Renal cortex interstitium (tissue), 11 donors: Measurements from ENCODE around the gene CNN1. TPM values are rescaled to one million over a fixed set of nuclear protein-coding genes. Genes with fewer than 3 reads are reported as not detected.
"Not testable (repeated sequence)": the region's sequence is repeated elsewhere in the genome, so short reads cannot be mapped to it uniquely, and the experiment has no call there.

Experiments
- DNase-seq, 11 donors: peaks; one replicate each; pipeline ENCODE4 v3.0.0-alpha.2; 2013; ENCODE audit warnings: low read depth in 9 of 11, low spot score in 4 of 11; ENCODE audit errors: extremely low read depth in 1 of 11
- polyA plus RNA-seq, 3 donors: library from polyadenylated mRNA; unstranded; fragments of 120-200 nt; gene quantifications; one replicate each; pipeline ENCODE4 v1.2.1, GENCODE V29; 2013; ENCODE audit not compliant: insufficient read length in 3 of 3

Gene CNN1
- polyA plus RNA-seq, 3 donors, result 4.3 to 4.5 (median 4.4) TPM

- DNase-seq, result peak in 9 of 11 donors; percentile 17 to 52 (median 33)
These were observed 48.8 kb downstream of the CNN1 start for GRCh38 chr19:11587302-11587974.

DNA sequence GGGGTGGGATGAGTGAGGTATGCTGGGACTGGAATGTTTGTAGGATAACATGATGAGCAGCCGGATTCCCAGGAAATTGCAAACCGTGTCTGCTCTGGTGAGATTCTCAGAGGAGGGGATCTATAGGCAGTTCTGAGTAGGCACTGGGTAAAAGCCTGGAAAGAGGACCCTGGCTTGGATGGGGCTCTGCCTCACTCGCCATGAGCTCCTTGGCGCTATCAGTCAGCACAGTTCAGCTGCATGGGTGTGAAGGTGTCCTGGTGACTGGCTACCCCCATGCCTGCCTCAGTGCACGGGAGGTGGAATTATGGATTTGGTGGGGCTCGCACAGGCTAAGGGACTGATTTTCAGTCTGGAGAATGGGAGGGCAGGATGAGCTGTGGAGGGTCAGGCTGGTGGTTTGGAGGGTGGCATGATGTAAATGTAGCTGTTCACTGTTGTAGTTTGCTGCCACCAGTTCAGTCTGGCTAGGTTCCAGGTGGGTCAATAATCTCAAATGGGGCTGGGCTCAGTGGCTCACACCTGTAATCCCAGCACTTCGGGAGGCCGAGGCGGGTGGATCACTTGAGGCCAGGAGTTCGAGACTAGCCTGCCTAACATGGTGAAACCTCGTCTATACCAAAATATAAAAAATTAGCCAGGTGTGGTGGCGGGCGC lies 49.5 kb downstream of the CNN1 start:
- no peak for DNase-seq

DNA sequence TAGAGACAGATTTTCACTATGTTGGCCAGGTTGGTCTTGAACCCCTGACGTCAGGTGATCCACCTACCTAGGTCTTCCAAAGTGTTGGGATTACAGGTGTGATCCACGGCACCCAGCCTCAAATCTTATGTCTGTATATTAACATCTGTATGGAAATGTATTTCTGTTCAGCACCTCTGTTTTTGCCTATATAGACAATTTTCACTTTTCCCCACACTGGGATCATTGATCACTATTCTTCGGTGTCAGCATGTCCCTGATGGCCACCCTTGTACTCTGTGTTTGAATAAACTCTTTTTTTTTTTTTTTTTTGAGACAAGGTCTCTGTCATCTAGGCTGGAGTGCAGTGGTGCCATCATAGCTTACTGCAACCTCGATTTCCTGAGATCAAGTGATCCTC lies 55.4 kb downstream of the CNN1 start:
- no peak for DNase-seq

DNA sequence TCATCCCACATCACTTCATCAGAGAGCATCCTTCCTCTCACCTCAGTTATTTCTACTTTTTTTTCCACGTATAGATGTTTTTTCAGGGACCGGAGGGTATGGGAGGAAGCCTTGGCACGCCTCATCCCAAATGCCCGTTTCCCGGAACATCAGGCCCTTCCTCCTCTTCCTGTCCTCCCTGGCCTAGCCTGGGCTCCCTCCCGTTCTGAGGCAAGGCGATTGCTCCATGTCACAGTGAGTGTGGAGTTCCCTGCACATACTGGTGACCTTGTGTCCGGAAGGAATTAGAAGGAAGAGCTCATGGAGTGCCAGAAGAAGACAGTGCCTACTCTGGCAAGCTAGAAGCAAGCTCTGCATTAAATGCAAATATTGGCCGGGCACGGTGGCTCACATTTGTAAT lies 57.5 kb downstream of the CNN1 start:
- DNase-seq, result no peak

DNA sequence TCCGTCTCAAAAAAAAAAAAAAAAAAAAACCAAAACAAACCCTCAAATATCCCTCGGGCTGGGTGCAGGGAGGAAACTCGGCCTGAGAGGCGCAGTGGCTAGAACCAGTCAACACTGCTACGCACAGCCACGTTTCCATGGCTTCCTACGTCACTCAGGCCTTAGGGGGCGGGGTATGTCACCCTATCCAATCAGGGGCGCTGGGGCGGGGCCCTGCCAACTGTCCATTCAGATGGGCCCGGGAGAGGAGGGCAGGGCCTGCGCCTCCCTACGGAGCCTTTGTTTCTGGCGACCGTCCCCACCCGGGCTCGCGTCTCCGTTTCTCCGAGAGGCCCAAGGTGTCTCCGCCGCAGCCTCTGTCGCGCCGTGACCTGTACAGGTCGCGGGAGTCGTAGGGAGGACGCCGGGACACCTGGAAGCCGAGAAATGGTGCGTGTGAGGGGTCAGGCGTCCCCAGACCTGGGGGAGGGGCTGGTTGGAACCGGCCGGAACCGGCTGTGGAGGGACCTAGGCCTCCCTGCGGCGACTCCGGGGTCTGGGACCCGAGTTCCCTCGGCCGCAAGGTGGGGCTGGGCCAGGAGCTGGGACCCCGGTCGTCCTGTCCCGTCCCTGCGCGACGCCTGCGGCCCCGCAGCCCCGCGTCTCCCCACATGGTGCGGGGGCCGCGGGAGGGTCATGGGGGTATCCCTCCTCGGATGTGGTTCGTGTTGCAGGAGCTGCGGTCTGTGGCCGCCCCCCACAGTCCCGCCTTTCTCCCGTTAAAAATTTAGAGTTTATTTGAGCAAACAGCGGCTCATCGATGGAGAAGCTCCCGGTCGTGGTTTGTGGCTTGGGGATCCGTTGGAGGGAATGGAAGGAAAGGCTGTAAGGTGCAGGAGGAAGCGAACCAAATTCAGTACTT lies 58.8 kb downstream of the CNN1 start, which contains the start of gene ZNF627:
TSS of gene ZNF627 (plus strand) at position 282 of the 901 bp plus-strand sequence. CDS start at position 427, 145 bp downstream.
- DNase-seq, result peak; percentile 95 to 99 (median 98)

- no peak for DNase-seq
These were observed 59.4 kb downstream of the CNN1 start for GRCh38 chr19:11598103-11598483.

DNA sequence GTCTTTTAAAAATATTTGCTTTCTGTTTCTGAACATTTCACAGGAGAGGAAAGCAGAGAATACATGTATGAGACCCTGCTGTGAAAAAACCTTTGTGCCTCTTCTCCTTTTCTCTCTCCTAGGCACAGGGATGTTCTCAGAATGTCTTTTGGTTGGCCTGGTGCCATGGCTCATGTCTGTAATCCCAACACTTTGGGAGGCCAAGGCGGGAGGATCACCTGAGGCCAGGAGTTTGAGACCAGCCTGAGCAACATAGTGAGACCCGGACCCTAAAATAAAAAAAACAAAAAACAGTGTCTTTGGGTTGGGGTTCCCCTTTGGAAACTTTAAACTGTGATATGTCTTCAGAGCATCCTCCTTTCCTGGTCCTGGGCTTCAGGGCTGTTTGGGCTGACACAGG lies 60.1 kb downstream of the CNN1 start:
- no peak for DNase-seq

GRCh38 chr19:11599704-11600103 lies 61.1 kb downstream of the CNN1 start:
- not testable (repeated sequence) for DNase-seq

Other genes starting within 250 kb of the CNN1 start
- not detected for gene TSPAN16, start 242.7 kb upstream of the CNN1 start, polyA plus RNA-seq
- 10 to 100 TPM; 15.1 to 16.5 (median 16.3) TPM for gene RAB3D, start 199.2 kb upstream of the CNN1 start, polyA plus RNA-seq
- 100 to 1,000 TPM; 128 to 145 (median 134) TPM for gene TMEM205, start 192.6 kb upstream of the CNN1 start, polyA plus RNA-seq
- 10 to 100 TPM; 22.4 to 43.2 (median 28.6) TPM for gene CCDC159, start 192.3 kb upstream of the CNN1 start, polyA plus RNA-seq
- gene PLPPR2, start 183.4 kb upstream of the CNN1 start, polyA plus RNA-seq, result 10 to 100 TPM; 10.1 to 16.8 (median 15.0) TPM
- 1 to 10 TPM; 3.1 to 3.6 (median 3.4) TPM for gene SWSAP1, start 164.2 kb upstream of the CNN1 start, polyA plus RNA-seq
- gene EPOR, start 154.5 kb upstream of the CNN1 start, polyA plus RNA-seq, result 10 to 100 TPM; 18.9 to 40.6 (median 24.9) TPM
- 100 to 1,000 TPM in 1 of 3 donors, 10 to 100 TPM in 2; 62.2 to 151 (median 76.9) TPM for gene RGL3, start 119.5 kb upstream of the CNN1 start, polyA plus RNA-seq
- 1 to 10 TPM; 1.5 to 1.9 (median 1.6) TPM for gene ODAD3, start 103.7 kb upstream of the CNN1 start, polyA plus RNA-seq
- 100 to 1,000 TPM; 317 to 384 (median 351) TPM for gene PRKCSH, start 103.2 kb upstream of the CNN1 start, polyA plus RNA-seq
- under 1 TPM; 0.19 to 0.52 (median 0.20) TPM for gene ELAVL3, start 57.8 kb upstream of the CNN1 start, polyA plus RNA-seq
- gene ZNF653, start 33.0 kb upstream of the CNN1 start, polyA plus RNA-seq, result 10 to 100 TPM in 2 of 3 donors, 1 to 10 TPM in 1; 8.1 to 11.0 (median 10.7) TPM
- 10 to 100 TPM; 37.3 to 48.1 (median 39.0) TPM for gene ECSIT, start 9.7 kb upstream of the CNN1 start, polyA plus RNA-seq
- gene ELOF1, start 20.4 kb downstream of the CNN1 start, polyA plus RNA-seq, result 10 to 100 TPM; 41.9 to 56.4 (median 52.7) TPM
- 10 to 100 TPM; 12.3 to 21.6 (median 12.9) TPM for gene ACP5, start 38.8 kb downstream of the CNN1 start, polyA plus RNA-seq
- 10 to 100 TPM; 38.8 to 44.5 (median 40.7) TPM for gene ZNF627, start 58.6 kb downstream of the CNN1 start, polyA plus RNA-seq
- 10 to 100 TPM in 2 of 3 donors, 1 to 10 TPM in 1; 9.9 to 11.2 (median 10.7) TPM for gene ZNF823, start 200.1 kb downstream of the CNN1 start, polyA plus RNA-seq
- 10 to 100 TPM; 13.5 to 18.4 (median 15.6) TPM for gene ZNF441, start 228.1 kb downstream of the CNN1 start, polyA plus RNA-seq